Hepatocyte (in vitro differentiated cells): ENCODE data around the gene RPP14. TPM values are rescaled to one million over a fixed set of nuclear protein-coding genes. Genes with fewer than 3 reads are reported as not detected.
"Not testable (repeated sequence)": the region's sequence is repeated elsewhere in the genome, so short reads cannot be mapped to it uniquely, and the experiment has no call there.

Experiments
- DNase-seq: peaks from one replicate; pipeline ENCODE4 v3.0.0-alpha.2; 2016; ENCODE audit warnings: low spot score
- H2AFZ ChIP-seq: fragments of 200-600 bp; sonication (generic); 2 replicates; pipeline ENCODE4 v1.6.0; 2016; ENCODE audit warnings: antibody characterized with exemption, mild to moderate bottlenecking
- H3K27ac ChIP-seq: fragments of 200-600 bp; sonication (generic); 2 replicates; pipeline ENCODE4 v1.5.1; 2016; ENCODE audit warnings: mild to moderate bottlenecking
- H3K27me3 ChIP-seq: fragments of 200-600 bp; sonication (generic); 2 replicates; pipeline ENCODE4 v1.6.1; 2016
- H3K36me3 ChIP-seq: fragments of 200-600 bp; sonication (generic); replicated peaks from 2 replicates; pipeline ENCODE4 v1.5.1; 2016; ENCODE audit warnings: low read depth; ENCODE audit not compliant: insufficient read depth
- H3K4me1 ChIP-seq: fragments of 200-600 bp; sonication (generic); 2 replicates; pipeline ENCODE4 v1.5.1; 2016; ENCODE audit warnings: mild to moderate bottlenecking, moderate library complexity; ENCODE audit not compliant: insufficient read depth
- H3K4me2 ChIP-seq: fragments of 200-600 bp; sonication (generic); 2 replicates; pipeline ENCODE4 v1.6.0; 2016
- H3K4me3 ChIP-seq: fragments of 200-600 bp; sonication (generic); 2 replicates; pipeline ENCODE4 v1.5.1; 2016; ENCODE audit warnings: mild to moderate bottlenecking
- H3K79me2 ChIP-seq: fragments of 200-600 bp; sonication (generic); 2 replicates; pipeline ENCODE4 v1.6.0; 2017; ENCODE audit warnings: mild to moderate bottlenecking
- H3K9me2 ChIP-seq: fragments of 200-600 bp; sonication (generic); replicated peaks from 2 replicates; pipeline ENCODE4 v1.6.0; 2017; ENCODE audit warnings: mild to moderate bottlenecking; ENCODE audit not compliant: insufficient read depth
- H3K9me3 ChIP-seq: fragments of 200-600 bp; sonication (generic); 2 replicates; pipeline ENCODE4 v1.5.1; 2016; ENCODE audit warnings: low read depth, mild to moderate bottlenecking
- H4K20me1 ChIP-seq: fragments of 200-600 bp; sonication (generic); 2 replicates; pipeline ENCODE4 v1.6.0; 2016; ENCODE audit warnings: mild to moderate bottlenecking; ENCODE audit not compliant: insufficient read depth, poor library complexity, severe bottlenecking
- CTCF ChIP-seq: fragments of 200-600 bp; sonication (generic); IDR thresholded peaks from 2 replicates; pipeline ENCODE4 v1.5.1; 2016; ENCODE audit warnings: antibody characterized with exemption, mild to moderate bottlenecking; ENCODE audit not compliant: poor library complexity
- EZH2 ChIP-seq: fragments of 200-600 bp; sonication (generic); IDR thresholded peaks from 2 replicates; pipeline ENCODE4 v1.6.1; 2016; ENCODE audit warnings: antibody characterized with exemption, mild to moderate bottlenecking, borderline replicate concordance
- EZH2phosphoT487 ChIP-seq: fragments of 200-600 bp; sonication (generic); IDR thresholded peaks from one replicate; pipeline ENCODE4 v1.6.1; 2018; ENCODE audit warnings: antibody characterized with exemption, mild to moderate bottlenecking, low read depth, moderate library complexity; ENCODE audit not compliant: unreplicated experiment, severe bottlenecking
- WGBS: methylation state at CpG from one replicate; pipeline ENCODE4 v1.1.6; 2016; ENCODE audit warnings: low lambda C conversion rate; ENCODE audit errors: missing lambda C conversion rate; 5-methylcytosine and 5-hydroxymethylcytosine counted together
- polyA plus RNA-seq: library from polyadenylated mRNA; unstranded; fragments of >200 nt; fragmentation: Nextera tagmentation; extraction: Ambion mirVana; gene quantifications from 2 replicates; pipeline ENCODE4 v1.2.1, GENCODE V29; 2016
- total RNA-seq: library from RNA; depleted of rRNA; stranded (reverse); fragments of >200 nt; gene quantifications from 2 replicates; pipeline ENCODE4 v1.2.3, GENCODE V29; 2014

Gene RPP14
- total and polyA plus RNA-seq, 2 experiments from 2014 or later, result 14.0 to 18.5 TPM

- no peaks in the 10 kb centered on the region for H3K36me3 ChIP-seq
- TF ChIP-seq EZH2phosphoT487, result no peak
- DNase-seq, result no peak
- no peaks in the 10 kb centered on the region for H4K20me1 ChIP-seq
- H3K4me2 ChIP-seq, result no peak overlapping the region
- H2AFZ ChIP-seq, result no peak overlapping the region
- no peaks in the 10 kb centered on the region for H3K79me2 ChIP-seq
- H3K9me2 ChIP-seq, result no peaks in the 10 kb centered on the region
- H3K27me3 ChIP-seq, result no peaks in the 10 kb centered on the region
- no peaks in the 10 kb centered on the region for H3K9me3 ChIP-seq
- no peaks in the 10 kb centered on the region for H3K4me1 ChIP-seq
- H3K4me3 ChIP-seq, result no peak overlapping the region
- 91% methylated on average over 7 of the region's 7 CpGs for WGBS
- H3K27ac ChIP-seq, result no peak overlapping the region
Observed at GRCh38 chr3:58271901-58272501, 34.0 kb upstream of the RPP14 start.

- 97% methylated on average over 3 of the region's 3 CpGs for WGBS
- Histone ChIP-seq H3K36me3 (no peaks in the 10 kb centered on the region), H3K9me2 (no peaks in the 10 kb centered on the region), H3K27me3 (no peaks in the 10 kb centered on the region), H3K9me3 (no peaks in the 10 kb centered on the region), H3K4me3 (no peak overlapping the region), H4K20me1 (no peaks in the 10 kb centered on the region), H3K27ac (no peak overlapping the region), H3K79me2 (no peaks in the 10 kb centered on the region), H3K4me2 (no peak overlapping the region), H2AFZ (no peak overlapping the region), H3K4me1 (no peaks in the 10 kb centered on the region)
- TF ChIP-seq CTCF (no peak), EZH2 (no peak), EZH2phosphoT487 (no peak)
- no peak for DNase-seq
Observed at GRCh38 chr3:58272891-58273290, 33.2 kb upstream of the RPP14 start.

- not testable (repeated sequence) for H3K27ac ChIP-seq, H3K9me3 ChIP-seq, DNase-seq, H3K36me3 ChIP-seq, H3K4me2 ChIP-seq, H4K20me1 ChIP-seq, H3K9me2 ChIP-seq, H3K79me2 ChIP-seq, H3K4me1 ChIP-seq, H2AFZ ChIP-seq, H3K27me3 ChIP-seq, H3K4me3 ChIP-seq
- WGBS, result 90% methylated on average over 3 of the region's 3 CpGs
Observed at GRCh38 chr3:58273362-58273761, 32.7 kb upstream of the RPP14 start.

- Histone ChIP-seq H3K4me2 (no peak overlapping the region), H3K9me2 (no peaks in the 10 kb centered on the region), H3K9me3 (no peaks in the 10 kb centered on the region), H4K20me1 (no peaks in the 10 kb centered on the region), H3K4me3 (no peak overlapping the region), H3K36me3 (no peaks in the 10 kb centered on the region), H3K27me3 (no peaks in the 10 kb centered on the region), H2AFZ (no peak overlapping the region), H3K27ac (no peak overlapping the region), H3K79me2 (no peaks in the 10 kb centered on the region), H3K4me1 (no peaks in the 10 kb centered on the region)
- TF ChIP-seq EZH2phosphoT487, result no peak
- TF ChIP-seq EZH2, result no peak
- TF ChIP-seq CTCF, result no peak
- 75% methylated on average over 3 of the region's 3 CpGs for WGBS
- no peak for DNase-seq
Observed at GRCh38 chr3:58274027-58274614, 31.9 kb upstream of the RPP14 start.
